Colonic mucosa (tissue), 4 donors: ENCODE results near the gene SPATA45. TPM values are rescaled to one million over a fixed set of nuclear protein-coding genes. Genes with fewer than 3 reads are reported as not detected.

ENCODE experiments used
- DNase-seq: peaks from one replicate; pipeline ENCODE4 v3.0.0-alpha.2; 2020
- H3K27ac ChIP-seq: fragments of 200-600 bp; one replicate; pipeline ENCODE4 v1.8.0; 2021
- H3K27me3 ChIP-seq: fragments of 200-600 bp; one replicate; pipeline ENCODE4 v1.8.0; 2021
- H3K36me3 ChIP-seq: fragments of 200-600 bp; one replicate; pipeline ENCODE4 v1.8.0; 2021
- H3K4me1 ChIP-seq: fragments of 200-600 bp; one replicate; pipeline ENCODE4 v1.8.0; 2021; ENCODE audit warnings: mild to moderate bottlenecking
- H3K4me3 ChIP-seq: fragments of 200-600 bp; one replicate; pipeline ENCODE4 v1.8.0; 2021
- H3K9ac ChIP-seq, 2 donors: one replicate each; pipeline ENCODE4 v1.7.0; 2013; ENCODE audit warnings: control low read depth in 2 of 2, low read depth in 2 of 2, low read length in 2 of 2
- H3K9me3 ChIP-seq: fragments of 200-600 bp; one replicate; pipeline ENCODE4 v1.8.0; 2021
- intact Hi-C: fragments of 100-400 bp; cut with DNase I; formaldehyde crosslinking; loops from one replicate; pipeline ENCODE4 v1.14.1; 2022
- total RNA-seq, 2 donors: library from RNA; stranded (reverse); fragmentation: NEBNext Ultra II Directional in 1 of 2; extraction: Animal tissue kit (Norgen Biotek cat#: 25700) in 1 of 2; gene quantifications; one replicate each; pipeline ENCODE4 v1.2.1, GENCODE V29; 2021
- TF ChIP-seq, protein P1 (sequence below): fragments of 200-600 bp; IDR thresholded peaks from one replicate; pipeline ENCODE4 v1.8.0; 2022; ENCODE audit warnings: antibody characterized with exemption, mild to moderate bottlenecking
- donor health status: healthy.
- donor health status: DM: no; HTN: no; CAD: no.
- donor health status: DM: no; HTN: no; CAD: no.

Gene SPATA45
- total RNA-seq, 2 donors from 2014 or later: not detected

DNA sequence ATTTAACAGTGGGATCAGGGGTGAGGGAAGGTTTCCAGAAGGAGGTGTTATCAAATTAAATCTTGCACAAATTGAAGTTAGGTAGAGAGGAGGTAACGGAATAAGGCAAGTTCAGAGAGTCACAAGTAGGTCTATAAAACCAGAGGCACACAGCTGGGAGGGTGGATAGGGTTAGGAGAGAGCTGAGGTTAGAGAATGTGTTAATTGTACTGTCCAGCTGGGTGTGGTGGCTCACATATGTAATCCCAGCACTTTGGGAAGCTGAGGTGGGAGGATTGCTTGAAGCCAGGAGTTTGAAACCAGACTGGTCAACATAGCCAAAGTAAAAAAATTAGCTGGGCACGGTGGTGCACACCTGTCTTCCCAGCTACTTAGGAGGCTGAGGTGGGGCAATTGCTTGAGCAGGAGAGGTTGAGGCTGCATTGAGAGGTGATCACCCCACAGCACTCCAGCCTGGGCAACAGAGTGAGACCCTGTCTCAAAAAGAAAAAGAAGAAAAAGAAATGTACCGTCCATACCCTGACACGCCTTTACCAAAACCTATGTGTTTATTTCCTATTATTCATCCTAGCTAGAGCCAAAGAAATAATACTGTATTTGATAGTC, 20.2 kb downstream of the SPATA45 start:
- intact Hi-C loops: no loop called here
- H3K36me3 ChIP-seq: no peaks in the 10 kb centered on the region
- DNase-seq: no peak

GRCh38 chr1:212825798-212826452, 21.5 kb downstream of the SPATA45 start:
- no peak for DNase-seq
- intact Hi-C loops: no loop called here
- Histone ChIP-seq H3K4me1 (peaks cover 4% of the 10 kb centered on the region), H3K9me3 (no peaks in the 10 kb centered on the region), H3K36me3 (no peaks in the 10 kb centered on the region), H3K9ac (no peak overlapping the region), H3K27ac (no peak overlapping the region), H3K27me3 (no peaks in the 10 kb centered on the region), H3K4me3 (no peak overlapping the region)
- TF ChIP-seq, protein P1, sequence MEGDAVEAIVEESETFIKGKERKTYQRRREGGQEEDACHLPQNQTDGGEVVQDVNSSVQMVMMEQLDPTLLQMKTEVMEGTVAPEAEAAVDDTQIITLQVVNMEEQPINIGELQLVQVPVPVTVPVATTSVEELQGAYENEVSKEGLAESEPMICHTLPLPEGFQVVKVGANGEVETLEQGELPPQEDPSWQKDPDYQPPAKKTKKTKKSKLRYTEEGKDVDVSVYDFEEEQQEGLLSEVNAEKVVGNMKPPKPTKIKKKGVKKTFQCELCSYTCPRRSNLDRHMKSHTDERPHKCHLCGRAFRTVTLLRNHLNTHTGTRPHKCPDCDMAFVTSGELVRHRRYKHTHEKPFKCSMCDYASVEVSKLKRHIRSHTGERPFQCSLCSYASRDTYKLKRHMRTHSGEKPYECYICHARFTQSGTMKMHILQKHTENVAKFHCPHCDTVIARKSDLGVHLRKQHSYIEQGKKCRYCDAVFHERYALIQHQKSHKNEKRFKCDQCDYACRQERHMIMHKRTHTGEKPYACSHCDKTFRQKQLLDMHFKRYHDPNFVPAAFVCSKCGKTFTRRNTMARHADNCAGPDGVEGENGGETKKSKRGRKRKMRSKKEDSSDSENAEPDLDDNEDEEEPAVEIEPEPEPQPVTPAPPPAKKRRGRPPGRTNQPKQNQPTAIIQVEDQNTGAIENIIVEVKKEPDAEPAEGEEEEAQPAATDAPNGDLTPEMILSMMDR: no peak

More for the DNA sequence above, 20.2 kb downstream of the SPATA45 start:
- no peak overlapping the region for H3K4me3 ChIP-seq
- no peaks in the 10 kb centered on the region for H3K27me3 ChIP-seq
- H3K9me3 ChIP-seq: no peaks in the 10 kb centered on the region
- TF ChIP-seq, protein P1: no peak
- peaks cover 4% of the 10 kb centered on the region for H3K4me1 ChIP-seq
- H3K27ac ChIP-seq: no peak overlapping the region
- H3K9ac ChIP-seq: no peak overlapping the region

DNA sequence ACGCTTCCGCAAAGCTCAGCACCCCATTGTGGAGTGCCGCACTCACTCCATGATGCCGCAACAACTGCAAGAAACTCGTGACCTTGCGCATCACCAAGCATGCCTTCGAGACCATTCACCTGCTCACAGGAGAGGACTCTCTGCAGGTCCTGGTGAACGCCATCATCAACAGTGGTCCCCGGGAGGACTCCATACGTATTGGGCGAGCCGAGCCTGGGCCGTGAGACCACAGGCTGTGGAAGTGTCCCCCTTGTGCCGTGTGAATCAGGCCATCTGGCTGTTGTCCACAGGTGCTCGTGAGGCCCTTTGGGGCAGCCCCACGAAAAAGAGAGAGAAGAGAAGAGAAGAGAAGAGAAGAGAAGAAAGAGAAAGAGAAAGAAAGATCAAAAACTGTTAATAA, 23.2 kb downstream of the SPATA45 start:
- no peak overlapping the region for H3K27ac ChIP-seq
- H3K9me3 ChIP-seq: no peaks in the 10 kb centered on the region
- H3K4me1 ChIP-seq: peaks cover 4% of the 10 kb centered on the region
- no peak overlapping the region for H3K4me3 ChIP-seq
- DNase-seq: no peak
- no peaks in the 10 kb centered on the region for H3K36me3 ChIP-seq
- H3K9ac ChIP-seq: no peak overlapping the region
- TF ChIP-seq, protein P1: no peak
- H3K27me3 ChIP-seq: no peaks in the 10 kb centered on the region
- intact Hi-C loops: no loop called here

DNA sequence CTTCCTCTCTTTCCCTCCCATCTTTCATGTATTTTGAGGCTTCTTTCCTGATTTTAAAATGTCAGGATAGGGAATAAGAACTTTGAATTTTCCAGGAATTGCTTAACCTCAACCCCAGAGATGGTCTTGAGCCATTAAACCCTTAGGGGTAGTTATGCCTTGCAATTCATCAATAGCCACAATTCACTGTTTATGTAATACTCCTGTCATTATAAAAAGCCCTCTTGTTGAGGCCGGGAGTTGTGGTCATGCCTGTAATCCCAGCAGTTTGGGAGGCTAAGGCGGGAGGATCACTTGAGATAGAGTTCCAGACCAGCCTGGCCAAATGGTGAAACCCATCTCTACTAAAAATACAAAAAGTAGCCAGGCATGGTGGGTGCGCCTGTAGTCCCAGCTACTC, 24.5 kb downstream of the SPATA45 start:
- H3K27ac ChIP-seq: no peak overlapping the region
- H3K9me3 ChIP-seq: no peaks in the 10 kb centered on the region
- intact Hi-C loops: no loop called here
- H3K27me3 ChIP-seq: no peaks in the 10 kb centered on the region
- DNase-seq: no peak
- H3K9ac ChIP-seq: no peak overlapping the region
- TF ChIP-seq, protein P1: no peak
- no peak overlapping the region for H3K4me3 ChIP-seq
- no peaks in the 10 kb centered on the region for H3K36me3 ChIP-seq
- no peaks in the 10 kb centered on the region for H3K4me1 ChIP-seq

DNA sequence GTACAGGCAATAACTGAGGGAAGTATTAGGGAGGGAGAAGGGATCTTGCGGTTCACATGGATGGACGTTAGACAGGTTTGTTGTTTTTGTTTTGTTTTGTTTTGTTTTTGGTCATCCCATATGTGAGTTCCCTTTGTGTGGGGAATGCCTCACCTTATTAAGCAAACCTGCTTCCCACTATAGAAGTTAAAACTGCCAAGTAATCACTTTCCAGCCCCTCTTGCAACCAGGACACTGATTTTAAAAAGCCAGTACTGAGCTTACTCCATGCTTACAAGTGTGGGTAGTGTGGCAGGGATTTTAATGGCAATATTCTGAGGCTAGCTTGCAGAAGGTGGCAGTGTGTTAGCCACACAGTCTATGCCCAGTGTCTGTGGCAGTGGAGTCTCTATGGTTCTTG, 26.5 kb downstream of the SPATA45 start:
- no peaks in the 10 kb centered on the region for H3K27me3 ChIP-seq
- no peaks in the 10 kb centered on the region for H3K36me3 ChIP-seq
- H3K9me3 ChIP-seq: no peaks in the 10 kb centered on the region
- DNase-seq: no peak
- no peak overlapping the region for H3K27ac ChIP-seq
- H3K4me3 ChIP-seq: no peak overlapping the region
- intact Hi-C loops: no loop called here
- TF ChIP-seq, protein P1: no peak
- no peak overlapping the region for H3K9ac ChIP-seq
- H3K4me1 ChIP-seq: no peaks in the 10 kb centered on the region
